SU-DHL-6 (cell line): Measurements from ENCODE around the gene CASP10.

ENCODE experiments used
- H2AFZ ChIP-seq: fragments of 200-600 bp; sonication (generic); 2 replicates; pipeline ENCODE4 v1.6.1; 2014; ENCODE audit warnings: low read depth, mild to moderate bottlenecking, moderate library complexity, mixed read lengths, antibody characterized with exemption, low read length; ENCODE audit not compliant: severe bottlenecking
- H3F3A ChIP-seq: fragments of 200-600 bp; shearing (Covaris generic); 2 replicates; pipeline ENCODE4 v1.6.0; 2016; ENCODE audit warnings: antibody characterized with exemption, mild to moderate bottlenecking; ENCODE audit not compliant: insufficient read depth
- H3K27ac ChIP-seq: fragments of 200-600 bp; sonication (generic); 2 replicates; pipeline ENCODE4 v1.5.1; 2016; ENCODE audit warnings: low read depth, mild to moderate bottlenecking, low read length, moderate library complexity, mixed read lengths
- H3K27me3 ChIP-seq: fragments of 200-600 bp; sonication (generic), shearing (Covaris generic); 2 replicates; pipeline ENCODE4 v1.6.0; 2014; ENCODE audit warnings: mild to moderate bottlenecking, low read length
- H3K36me3 ChIP-seq: fragments of 200-600 bp; sonication (generic); 2 replicates; pipeline ENCODE4 v1.6.1; 2014; ENCODE audit warnings: mild to moderate bottlenecking, low read length, mixed read lengths
- H3K4me2 ChIP-seq: fragments of 300-600, 200-600 bp; shearing (Covaris generic), sonication (generic); 2 replicates; pipeline ENCODE4 v1.6.0; 2014; ENCODE audit warnings: low read length, low read depth, mild to moderate bottlenecking; ENCODE audit not compliant: poor library complexity, severe bottlenecking
- H3K4me3 ChIP-seq: fragments of 200-600 bp; sonication (generic); 2 replicates; pipeline ENCODE4 v1.5.1; 2014; ENCODE audit warnings: antibody characterized with exemption, low read length, mild to moderate bottlenecking, mixed read lengths; ENCODE audit not compliant: insufficient read depth, poor library complexity, severe bottlenecking
- H3K79me2 ChIP-seq: fragments of 200-600 bp; sonication (generic); 2 replicates; pipeline ENCODE4 v1.6.1; 2014; ENCODE audit warnings: mild to moderate bottlenecking, low read length, moderate library complexity; ENCODE audit not compliant: insufficient read depth
- H3K9ac ChIP-seq: fragments of 200-600 bp; sonication (generic); 2 replicates; pipeline ENCODE4 v1.7.0; 2014; ENCODE audit warnings: mild to moderate bottlenecking, low read length
- H3K9me2 ChIP-seq: fragments of 200-600 bp; sonication (generic); replicated peaks from 2 replicates; pipeline ENCODE4 v1.6.1; 2014; ENCODE audit warnings: low read length; ENCODE audit not compliant: insufficient read depth
- H3K9me3 ChIP-seq: fragments of 200-600 bp; sonication (generic); 2 replicates; pipeline ENCODE4 v1.6.1; 2014; ENCODE audit warnings: low read length, mixed read lengths; ENCODE audit not compliant: insufficient read depth
- H4K20me1 ChIP-seq: fragments of 200-600 bp; sonication (generic); 2 replicates; pipeline ENCODE4 v1.6.1; 2014; ENCODE audit warnings: low read depth, mild to moderate bottlenecking, antibody characterized with exemption, low read length, moderate library complexity, mixed read lengths
- CTCF ChIP-seq: fragments of 200-600 bp; sonication (generic); IDR thresholded peaks from one replicate; pipeline ENCODE4 v1.5.1; 2017; ENCODE audit warnings: antibody characterized with exemption, mild to moderate bottlenecking, low read length, moderate library complexity; ENCODE audit not compliant: insufficient read depth, poor library complexity, severe bottlenecking
- EZH2phosphoT487 ChIP-seq: fragments of 200-600 bp; sonication (generic), shearing (Covaris generic); conservative IDR thresholded peaks from 2 replicates; pipeline ENCODE4 v1.6.1; 2018; ENCODE audit warnings: mild to moderate bottlenecking, antibody characterized with exemption, low read length, moderate library complexity, mixed read lengths

CASP10 gene

DNA sequence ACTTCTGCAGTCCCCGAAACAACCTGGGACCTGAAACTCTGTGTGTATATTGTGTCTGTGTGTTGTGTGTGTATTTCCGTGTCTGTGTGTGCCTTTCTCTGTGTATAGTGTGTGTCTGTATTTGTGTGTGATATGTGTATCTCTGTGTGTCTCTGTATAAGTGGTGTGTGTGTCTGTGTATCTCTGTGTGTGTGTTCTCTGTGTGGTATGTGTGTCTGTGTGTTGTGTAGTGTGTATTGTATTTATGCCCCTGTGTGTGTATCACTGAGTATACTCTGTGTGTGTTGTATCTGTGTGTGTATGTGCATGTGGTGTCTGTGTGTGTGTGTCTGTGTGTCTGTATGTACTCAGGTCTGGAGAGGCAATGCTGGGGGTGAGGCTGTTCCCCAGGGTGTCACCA lies 89.0 kb downstream of the CASP10 start:
- Histone ChIP-seq H3K79me2 (peaks cover 7% of the 10 kb centered on the region; the same call in 1 of the 2 replicates), H3K4me2 (no peak overlapping the region), H3K27me3 (no peaks in the 10 kb centered on the region), H3K9ac (no peak overlapping the region), H3K36me3 (peaks cover 8% of the 10 kb centered on the region), H3K9me2 (no peaks in the 10 kb centered on the region), H2AFZ (no peak overlapping the region), H3F3A (no peaks in the 10 kb centered on the region), H3K9me3 (no peaks in the 10 kb centered on the region), H4K20me1 (no peaks in the 10 kb centered on the region), H3K4me3 (no peak overlapping the region), H3K27ac (no peak overlapping the region)
- TF ChIP-seq EZH2phosphoT487 (no peak), CTCF (no peak)

GRCh38 chr2:201273330-201273983 lies 90.5 kb downstream of the CASP10 start:
- no peak overlapping the region for H3K4me3 ChIP-seq
- peaks cover 12% of the 10 kb centered on the region for H3K36me3 ChIP-seq
- no peaks in the 10 kb centered on the region for H4K20me1 ChIP-seq
- no peaks in the 10 kb centered on the region for H3K9me3 ChIP-seq
- TF ChIP-seq EZH2phosphoT487 (no peak), CTCF (no peak)
- no peaks in the 10 kb centered on the region for H3F3A ChIP-seq
- no peak overlapping the region for H2AFZ ChIP-seq
- no peaks in the 10 kb centered on the region for H3K9me2 ChIP-seq
- H3K27me3 ChIP-seq: no peaks in the 10 kb centered on the region
- H3K9ac ChIP-seq: no peak overlapping the region
- H3K4me2 ChIP-seq: no peak overlapping the region
- no peaks in the 10 kb centered on the region; the same call in 1 of the 2 replicates for H3K79me2 ChIP-seq
- H3K27ac ChIP-seq: no peak overlapping the region

DNA sequence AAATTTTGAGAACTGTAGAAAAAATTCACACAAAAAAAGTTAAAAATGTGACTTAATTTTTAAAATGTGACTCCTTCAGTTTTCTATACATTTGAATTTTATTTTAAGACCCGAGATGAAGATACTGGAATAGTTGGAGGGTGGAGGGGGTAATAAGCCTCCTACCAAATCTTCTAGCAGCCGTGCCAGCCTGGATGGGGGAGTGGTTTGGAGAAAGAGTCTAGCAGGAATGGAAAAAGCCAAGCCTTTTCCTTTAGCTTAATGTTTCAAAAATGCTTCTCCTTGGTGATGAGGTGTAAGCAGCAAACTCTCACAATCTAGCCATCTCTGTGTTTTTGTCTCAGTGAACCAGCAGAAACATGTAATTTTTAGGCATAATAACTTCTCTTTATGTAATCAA lies 92.1 kb downstream of the CASP10 start:
- Histone ChIP-seq H3K9me2 (no peaks in the 10 kb centered on the region), H3K4me3 (no peak overlapping the region), H3F3A (no peaks in the 10 kb centered on the region), H2AFZ (no peak overlapping the region), H3K36me3 (peaks cover 16% of the 10 kb centered on the region), H3K9ac (no peak overlapping the region), H3K4me2 (no peak overlapping the region), H3K79me2 (no peaks in the 10 kb centered on the region; the same call in 1 of the 2 replicates), H3K27me3 (no peaks in the 10 kb centered on the region), H4K20me1 (no peaks in the 10 kb centered on the region), H3K9me3 (no peaks in the 10 kb centered on the region), H3K27ac (no peak overlapping the region)
- no peak for TF ChIP-seq EZH2phosphoT487
- TF ChIP-seq CTCF: no peak
